ENCODE data around the gene TTC31.
A peak's percentile ranks its signal among the peaks of the same experiment; 100 is the strongest.

TTC31 gene

GRCh38 chr2:74488643-74489481 lies 6.0 kb downstream of the TTC31 start:
- no peak for DNase-seq

DNA sequence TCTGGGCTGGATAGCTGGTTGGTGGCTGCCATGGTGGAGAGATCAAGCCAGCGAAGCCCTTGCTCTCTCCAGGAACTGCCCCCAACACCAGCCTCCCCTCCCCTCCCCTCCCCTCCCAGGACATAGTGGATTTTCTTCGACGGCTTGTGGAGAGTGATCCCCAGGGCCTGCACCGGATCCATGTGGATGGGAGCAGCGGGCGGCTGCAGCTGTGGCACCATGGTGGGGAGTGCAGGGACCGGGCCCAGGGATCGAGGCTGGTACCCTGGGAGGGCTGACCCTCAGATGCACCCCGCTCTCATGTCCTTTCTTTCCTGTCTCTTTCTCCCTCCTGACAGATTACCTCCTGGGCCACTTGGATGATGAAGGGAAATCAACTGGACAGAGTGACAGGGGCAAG lies 7.0 kb downstream of the TTC31 start:
- DNase-seq = no peak

DNA sequence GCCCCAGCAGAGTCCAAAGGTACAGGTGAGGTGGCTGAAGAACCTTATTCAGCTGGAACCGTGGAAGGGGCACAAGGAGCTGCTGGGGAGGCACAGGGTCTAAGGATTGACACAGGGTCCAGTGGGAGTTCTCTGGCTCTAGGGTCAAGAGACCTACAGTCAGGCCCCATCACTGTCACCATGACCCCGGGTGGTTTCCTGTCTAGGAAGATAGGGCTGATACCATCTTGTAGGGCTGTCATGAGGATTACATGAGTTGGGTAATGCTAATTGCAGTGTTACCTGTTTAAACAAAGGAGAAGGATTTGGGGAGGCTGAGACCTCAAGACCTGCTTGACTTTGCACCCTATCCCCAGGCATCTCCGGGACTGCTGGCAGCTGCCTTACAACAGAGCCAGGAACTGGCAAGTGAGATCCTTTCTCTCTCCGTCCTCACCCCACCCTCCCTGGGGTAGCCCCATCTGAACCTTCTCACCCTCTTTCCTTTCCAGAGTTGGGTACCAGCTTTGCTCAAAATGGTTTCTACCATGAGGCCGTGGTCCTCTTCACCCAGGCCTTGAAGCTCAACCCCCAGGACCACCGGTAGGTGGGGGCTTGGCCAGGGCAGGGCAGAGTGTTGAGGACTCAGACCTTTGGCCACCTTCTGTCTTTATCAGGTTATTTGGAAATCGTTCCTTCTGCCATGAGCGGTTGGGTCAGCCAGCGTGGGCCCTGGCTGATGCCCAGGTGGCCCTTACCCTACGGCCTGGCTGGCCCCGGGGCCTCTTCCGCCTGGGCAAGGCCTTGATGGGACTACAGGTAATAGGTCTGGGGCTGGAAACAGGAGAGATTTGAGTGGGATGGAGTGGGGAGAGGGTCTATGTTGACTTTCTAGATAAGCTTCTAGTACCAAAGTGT lies 9.0 kb downstream of the TTC31 start:
- DNase-seq = no peak

- DNase-seq = no peak
These were observed 10.7 kb downstream of the TTC31 start for GRCh38 chr2:74493546-74493945.

GRCh38 chr2:74495440-74495839 lies 12.6 kb downstream of the TTC31 start:
- no peak for DNase-seq

- DNase-seq = no peak
These were observed 14.3 kb downstream of the TTC31 start for GRCh38 chr2:74496997-74497776.

DNA sequence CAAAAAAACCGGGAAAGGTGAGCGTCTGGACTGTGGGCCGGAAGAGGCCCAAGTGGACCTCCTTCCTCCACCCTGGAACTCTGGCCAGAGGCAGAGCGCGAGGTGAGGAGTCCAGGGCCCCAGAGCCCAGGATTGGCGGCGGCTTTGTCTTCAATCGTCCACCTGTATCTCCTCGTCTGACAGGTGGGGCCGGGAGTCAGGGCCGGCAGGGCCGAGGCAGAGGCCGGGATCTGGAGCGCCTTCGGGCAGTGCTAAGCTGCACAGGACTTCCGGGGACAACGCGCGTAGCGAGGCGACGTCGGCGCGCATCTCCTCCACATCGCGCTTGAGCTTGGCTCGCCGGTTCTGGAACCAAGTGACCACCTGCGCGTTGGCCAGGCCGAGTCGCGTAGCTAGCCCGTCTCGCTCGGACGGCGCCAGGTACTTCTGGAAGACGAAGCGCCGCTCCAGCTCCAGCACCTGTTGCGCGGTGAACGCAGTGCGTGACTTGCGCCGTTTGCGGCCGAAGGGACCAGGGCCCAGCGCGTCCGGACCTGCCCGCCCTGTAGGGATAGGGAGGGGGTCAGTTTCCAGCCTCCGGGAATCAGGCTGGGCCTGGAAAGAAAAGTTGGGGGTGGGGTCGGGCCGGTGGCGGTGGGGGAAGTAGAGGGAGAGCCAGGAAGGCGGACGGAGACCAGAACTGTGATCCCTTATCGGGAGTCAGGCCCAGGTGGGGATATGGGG lies 15.1 kb downstream of the TTC31 start:
- DNase-seq = peak; percentile 42

DNA sequence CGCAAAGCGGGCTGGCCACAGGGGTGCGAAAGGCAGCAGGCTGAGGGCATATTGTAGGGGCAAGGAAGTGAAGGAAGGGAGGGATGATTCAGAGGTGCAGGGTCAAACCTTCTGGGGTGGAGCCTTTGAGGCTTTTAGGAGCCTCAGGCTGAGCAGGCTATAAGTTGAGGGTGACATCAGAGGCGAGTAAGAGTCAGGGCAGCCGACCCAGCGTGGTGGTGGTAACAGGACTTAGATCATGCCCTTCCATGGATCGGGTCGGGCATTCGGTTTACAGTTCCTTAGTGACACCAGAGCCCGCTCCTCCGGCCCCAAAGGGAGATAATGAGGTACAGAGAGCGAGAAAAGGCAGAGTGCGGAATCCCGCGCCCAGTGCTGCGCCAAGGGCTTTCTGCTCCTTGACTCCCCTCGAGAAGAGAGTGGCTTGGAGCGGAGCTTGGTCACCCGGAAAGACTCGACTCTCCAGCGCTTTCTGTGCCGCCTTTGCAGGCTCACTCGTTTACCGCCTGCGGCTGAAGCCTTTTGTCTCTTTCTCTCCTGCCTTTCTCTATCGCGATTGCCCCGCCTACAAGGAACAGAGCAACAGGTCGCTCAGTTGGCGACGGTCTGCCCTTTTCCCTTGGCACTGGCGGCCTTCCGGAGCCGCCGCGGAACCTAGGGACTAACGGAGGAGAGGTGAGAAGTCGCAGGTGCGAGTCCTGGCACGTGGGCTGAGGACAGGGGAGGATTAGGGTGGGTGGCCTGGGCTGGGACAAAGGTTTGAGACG lies 15.8 kb downstream of the TTC31 start:
- DNase-seq = peak; percentile 51

DNA sequence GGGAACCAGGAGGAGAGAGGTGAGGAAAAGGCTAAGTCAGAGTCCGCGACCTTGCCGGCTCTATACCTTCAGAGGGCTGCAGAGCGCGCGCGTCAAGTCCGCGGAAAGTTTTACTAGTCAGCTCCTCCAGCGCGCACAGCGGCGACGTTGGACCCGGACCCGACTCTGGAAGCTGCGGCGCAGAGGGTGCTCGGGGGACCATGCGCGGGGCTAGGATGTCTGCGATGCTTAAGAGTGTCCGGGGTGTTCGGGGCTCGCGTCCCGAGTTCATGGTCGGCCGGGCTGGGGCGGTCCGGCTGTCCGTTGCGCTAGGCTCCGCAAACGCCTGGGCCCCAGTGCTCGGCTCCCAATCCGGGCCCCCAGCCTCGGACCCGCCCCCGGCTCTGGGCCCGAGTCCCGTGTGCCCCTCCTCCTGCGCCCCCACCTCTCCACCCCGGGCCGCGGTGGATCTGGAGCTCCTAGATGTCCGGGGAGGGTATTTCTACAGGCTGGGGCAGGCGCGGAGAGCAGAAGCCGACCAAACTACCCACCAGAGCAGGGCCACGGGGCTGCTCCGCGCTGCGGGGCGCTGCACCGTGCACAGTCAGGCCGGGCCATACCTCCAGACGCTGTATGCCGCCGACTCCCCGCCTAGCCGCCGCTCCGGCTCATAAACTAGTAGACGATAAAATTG lies 16.5 kb downstream of the TTC31 start, which contains the start of gene LBX2:
LBX2 (minus strand) TSS at position 337 of the 673 bp plus-strand sequence; CDS start at position 271, 66 bp downstream.
- DNase-seq = peak; percentile 66

DNA sequence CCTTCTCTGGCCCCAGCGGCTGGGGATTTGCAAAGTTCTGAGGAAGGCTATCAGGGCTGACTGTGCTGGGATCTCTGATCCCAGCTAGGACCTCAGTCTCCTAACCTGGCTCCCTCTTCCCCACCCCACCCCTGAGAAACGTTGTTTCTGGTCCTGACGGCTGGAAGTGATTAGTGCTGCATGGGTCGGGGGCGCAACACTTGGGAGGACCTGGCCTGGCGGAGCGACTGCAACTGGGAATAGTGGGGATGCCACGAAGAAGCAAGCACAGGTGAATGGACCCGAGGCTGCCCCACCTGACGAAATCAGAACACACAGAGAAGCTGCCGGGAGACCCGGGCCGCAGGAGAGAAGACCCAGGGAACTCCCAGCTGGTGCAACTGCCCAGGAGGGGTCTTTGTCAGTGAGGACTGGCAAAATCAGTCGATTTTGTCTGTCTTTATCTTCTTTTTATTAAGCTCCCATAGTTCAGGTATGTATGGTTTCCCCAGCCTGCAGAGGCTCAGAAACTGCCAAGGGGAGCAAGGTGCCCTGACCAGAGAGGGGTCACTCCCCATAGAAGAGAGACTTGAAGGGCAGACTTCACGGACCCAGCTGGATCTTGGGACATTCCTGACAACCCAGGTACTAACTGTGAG lies 17.2 kb downstream of the TTC31 start:
- no peak for DNase-seq

- no peak for DNase-seq
These were observed 17.7 kb downstream of the TTC31 start for GRCh38 chr2:74500578-74500946.

DNA sequence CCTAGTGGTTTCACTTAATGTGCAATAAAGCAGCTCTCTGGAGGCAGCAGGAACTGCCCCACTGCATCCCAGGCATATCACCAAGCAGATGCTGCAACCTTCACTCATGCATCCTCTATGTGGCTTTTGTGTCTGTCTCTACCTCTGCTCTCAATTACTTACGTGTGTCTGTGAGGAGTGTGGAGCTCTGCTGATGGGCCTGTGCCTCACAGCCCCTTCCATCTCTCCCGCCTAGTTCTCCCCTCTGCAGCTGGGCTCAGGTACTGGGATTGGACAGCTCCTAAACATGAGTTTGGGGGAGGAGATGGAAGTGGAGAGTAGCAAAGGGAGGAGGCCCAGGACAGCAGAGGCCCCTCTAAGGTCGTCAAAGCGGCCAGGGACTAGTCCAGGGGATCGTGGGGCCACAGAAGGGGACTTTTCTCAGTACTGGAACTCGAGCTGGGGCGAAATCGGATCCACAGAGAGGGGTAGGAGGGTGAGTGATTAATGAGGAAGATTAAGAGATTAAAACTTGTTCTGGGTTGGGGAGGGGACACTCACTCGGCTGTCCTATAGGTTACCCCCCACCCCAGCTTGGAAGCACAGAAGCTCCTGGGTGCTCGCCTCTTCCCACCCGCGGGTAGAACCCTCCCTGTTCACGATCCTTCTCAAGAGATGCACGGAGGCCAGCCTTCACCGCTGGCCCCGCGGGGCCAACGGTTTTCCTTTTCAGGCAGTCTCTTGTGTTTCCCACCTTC lies 18.6 kb downstream of the TTC31 start:
- DNase-seq = no peak

DNA sequence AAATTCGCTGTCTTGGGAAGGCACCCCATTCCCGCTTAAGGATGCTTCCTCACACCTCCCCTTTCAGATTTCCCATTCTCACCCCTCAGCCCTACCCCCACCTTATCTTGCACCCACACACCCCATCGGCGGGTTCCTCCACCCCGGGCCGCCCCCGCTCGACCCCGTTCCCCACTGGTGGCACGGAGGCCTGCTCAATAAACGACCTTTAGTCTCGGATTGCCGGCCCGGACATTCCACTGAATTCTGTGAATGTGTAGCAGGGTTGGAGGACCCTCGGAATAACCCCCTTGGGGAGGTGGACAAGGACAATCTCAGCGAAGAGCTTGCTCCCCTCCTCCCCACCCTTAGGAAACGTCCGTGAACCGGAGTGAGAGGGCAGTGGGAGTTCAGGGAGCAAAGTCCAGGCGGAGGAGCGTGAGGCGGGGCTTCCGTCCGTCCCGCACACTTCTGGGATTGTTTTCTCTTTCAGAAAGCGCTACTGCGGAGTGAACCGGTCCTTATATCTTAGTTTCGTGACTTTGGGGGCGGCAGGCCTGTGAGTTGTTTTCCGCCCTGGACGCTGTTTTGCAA lies 19.4 kb downstream of the TTC31 start:
- DNase-seq = no peak

GRCh38 chr2:74502720-74503505 lies 20.0 kb downstream of the TTC31 start:
- peak; percentile 61 for DNase-seq

GRCh38 chr2:74503506-74504475 lies 20.9 kb downstream of the TTC31 start:
- no peak for DNase-seq

- DNase-seq = no peak
These were observed 21.7 kb downstream of the TTC31 start for GRCh38 chr2:74504591-74504990.
